Measurements from ENCODE around the gene TMEM232.

The TMEM232 gene

DNA sequence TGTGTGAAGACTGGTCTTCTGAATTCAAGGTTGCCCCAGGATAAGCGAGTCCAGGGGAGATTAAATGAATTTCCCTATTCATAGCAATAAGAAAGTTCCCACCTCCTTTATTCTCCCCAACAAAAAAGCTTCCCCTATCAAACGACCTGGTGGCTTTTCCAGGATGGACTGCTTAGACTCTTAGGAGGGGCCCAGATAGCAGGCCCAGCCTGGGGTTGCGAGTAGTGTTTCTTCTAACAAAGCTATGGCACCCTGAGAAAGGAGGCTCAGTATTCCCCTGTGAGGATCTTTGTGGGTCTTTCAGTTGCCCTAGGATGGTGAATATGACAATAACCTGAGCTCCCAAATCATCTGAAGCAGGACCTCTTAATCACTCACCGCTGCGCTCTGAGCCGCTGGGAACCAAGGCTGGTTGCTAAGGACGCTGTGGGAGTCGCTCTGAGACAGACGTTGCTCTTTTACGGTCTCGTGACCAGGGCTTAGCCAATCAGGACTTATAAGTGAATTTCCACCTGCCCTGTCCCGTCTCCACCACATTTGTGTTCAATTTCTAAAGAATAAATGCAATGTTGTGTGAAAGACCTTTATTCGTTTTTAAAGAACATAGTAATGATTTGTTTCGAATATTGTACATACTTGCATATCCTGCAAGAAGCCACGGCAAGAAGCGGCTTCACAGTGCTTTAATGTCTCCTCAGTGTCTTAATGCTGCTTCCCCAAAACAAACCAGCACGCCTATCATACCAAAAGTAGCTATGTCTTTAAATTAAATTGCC, at the start of gene TMEM232:
Gene TMEM232 (minus strand): TSS at position 423 of the 776 bp plus-strand sequence. CDS start 59,319 bp downstream, outside the sequence.
- no peaks in the 10 kb centered on the region for H3K27me3 ChIP-seq (ENCODE audit: control insufficient read depth, insufficient read depth, low read length)
- no peaks in the 10 kb centered on the region for H3K9me3 ChIP-seq (ENCODE audit: control insufficient read depth, low read depth, low read length)
- H3K4me3 ChIP-seq (ENCODE audit: low read length) = peak within 1 kb of the TSS; percentile 67
- no peaks in the 10 kb centered on the region for H3K36me3 ChIP-seq (ENCODE audit: control insufficient read depth, low read depth, low read length)
- H3K4me1 ChIP-seq (ENCODE audit: control insufficient read depth, low read depth, low read length) = no peaks in the 10 kb centered on the region
- no peak within 1 kb of the TSS for H3K9ac ChIP-seq (ENCODE audit: low read length)
- no peak within 1 kb of the TSS for H3K27ac ChIP-seq (ENCODE audit: low read length)

GRCh38 chr5:110770286-110770685, 43.8 kb upstream of the TMEM232 start:
- Histone ChIP-seq H3K9ac (ENCODE audit: low read length) (no peak overlapping the region), H3K36me3 (ENCODE audit: control insufficient read depth, low read depth, low read length) (no peaks in the 10 kb centered on the region), H3K27ac (ENCODE audit: low read length) (no peak overlapping the region), H3K4me1 (ENCODE audit: control insufficient read depth, low read depth, low read length) (no peaks in the 10 kb centered on the region), H3K9me3 (ENCODE audit: control insufficient read depth, low read depth, low read length) (no peaks in the 10 kb centered on the region), H3K27me3 (ENCODE audit: control insufficient read depth, insufficient read depth, low read length) (no peaks in the 10 kb centered on the region), H3K4me3 (ENCODE audit: low read length) (no peak overlapping the region)

- Histone ChIP-seq H3K27ac (ENCODE audit: low read length) (no peak overlapping the region), H3K9ac (ENCODE audit: low read length) (no peak overlapping the region), H3K4me3 (ENCODE audit: low read length) (no peak overlapping the region), H3K4me1 (ENCODE audit: control insufficient read depth, low read depth, low read length) (no peaks in the 10 kb centered on the region), H3K27me3 (ENCODE audit: control insufficient read depth, insufficient read depth, low read length) (no peaks in the 10 kb centered on the region), H3K9me3 (ENCODE audit: control insufficient read depth, low read depth, low read length) (no peaks in the 10 kb centered on the region), H3K36me3 (ENCODE audit: control insufficient read depth, low read depth, low read length) (no peaks in the 10 kb centered on the region)
Measured at GRCh38 chr5:110769000-110769681, 42.7 kb upstream of the TMEM232 start.

DNA sequence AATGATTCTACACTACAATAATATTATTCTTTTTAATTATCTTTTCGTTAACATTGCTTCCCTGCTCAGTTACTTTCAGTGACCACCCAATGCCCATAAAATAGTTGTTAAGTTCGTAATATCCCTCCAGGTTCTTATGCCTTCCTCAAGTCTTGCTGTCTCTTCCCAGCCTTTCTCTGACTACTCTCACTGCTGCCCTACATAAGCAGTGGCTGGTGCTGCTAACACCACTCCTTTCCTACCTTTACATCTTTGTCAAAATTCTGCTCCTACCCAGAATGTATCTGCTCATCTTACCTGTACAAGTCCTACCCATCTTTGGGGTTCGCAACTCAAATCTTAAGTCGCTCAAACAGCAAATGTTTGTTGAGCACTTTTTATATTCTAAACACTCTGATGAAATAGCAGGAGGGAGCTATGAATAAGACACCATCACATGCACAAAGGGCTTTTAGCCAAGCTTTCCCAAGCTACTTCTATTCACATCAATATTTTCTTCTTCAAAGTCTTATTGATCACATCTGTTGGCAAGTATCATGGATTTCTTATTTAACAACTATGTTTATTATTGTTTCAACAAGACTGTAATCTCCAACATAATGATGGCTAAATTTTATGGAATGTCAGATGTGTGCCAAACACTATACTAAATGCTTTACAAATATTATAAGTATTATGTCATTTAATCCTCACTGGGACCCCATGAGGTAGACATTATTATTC, 41.8 kb upstream of the TMEM232 start:
- Histone ChIP-seq H3K4me3 (ENCODE audit: low read length) (no peak overlapping the region), H3K27ac (ENCODE audit: low read length) (no peak overlapping the region), H3K9ac (ENCODE audit: low read length) (no peak overlapping the region), H3K9me3 (ENCODE audit: control insufficient read depth, low read depth, low read length) (no peaks in the 10 kb centered on the region), H3K27me3 (ENCODE audit: control insufficient read depth, insufficient read depth, low read length) (no peaks in the 10 kb centered on the region), H3K36me3 (ENCODE audit: control insufficient read depth, low read depth, low read length) (no peaks in the 10 kb centered on the region), H3K4me1 (ENCODE audit: control insufficient read depth, low read depth, low read length) (no peaks in the 10 kb centered on the region)

GRCh38 chr5:110760158-110760557, 33.7 kb upstream of the TMEM232 start:
- H3K9ac ChIP-seq (ENCODE audit: low read length) = no peak overlapping the region
- H3K36me3 ChIP-seq (ENCODE audit: control insufficient read depth, low read depth, low read length) = peaks cover 10% of the 10 kb centered on the region

DNA sequence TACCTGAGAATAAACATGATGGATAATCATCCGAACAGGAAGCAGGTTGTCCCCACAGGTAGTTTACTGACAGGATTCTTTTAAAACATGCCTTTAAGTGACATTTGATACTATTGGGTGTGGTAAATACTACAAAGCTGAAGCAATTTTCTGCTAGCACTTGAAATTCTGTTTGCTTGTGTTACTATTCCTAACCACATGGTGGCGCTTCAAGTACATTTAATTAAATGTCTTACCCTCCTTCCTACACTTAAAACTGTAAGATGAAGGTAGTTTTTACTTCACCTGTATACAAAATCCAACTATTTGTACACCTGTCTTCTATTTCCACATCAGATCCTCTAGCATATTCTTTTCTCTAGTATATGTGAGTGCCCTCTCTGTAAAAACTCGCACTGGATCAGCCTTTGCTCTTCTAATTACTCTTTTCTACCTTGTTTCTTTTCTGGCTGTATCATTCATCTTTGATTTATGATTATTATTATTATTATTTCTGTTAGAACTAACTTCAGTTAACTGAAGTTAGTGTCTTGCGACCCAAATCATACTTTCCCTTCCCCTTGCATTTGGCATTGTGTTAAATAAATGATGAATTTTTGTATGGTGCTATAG, 30.8 kb upstream of the TMEM232 start:
- Histone ChIP-seq H3K4me3 (ENCODE audit: low read length) (no peak overlapping the region), H3K36me3 (ENCODE audit: control insufficient read depth, low read depth, low read length) (peaks cover 17% of the 10 kb centered on the region), H3K9me3 (ENCODE audit: control insufficient read depth, low read depth, low read length) (no peaks in the 10 kb centered on the region), H3K27me3 (ENCODE audit: control insufficient read depth, insufficient read depth, low read length) (no peaks in the 10 kb centered on the region), H3K9ac (ENCODE audit: low read length) (no peak overlapping the region), H3K27ac (ENCODE audit: low read length) (no peak overlapping the region), H3K4me1 (ENCODE audit: control insufficient read depth, low read depth, low read length) (no peaks in the 10 kb centered on the region)

More at GRCh38 chr5:110760158-110760557, 33.7 kb upstream of the TMEM232 start:
- Histone ChIP-seq H3K9me3 (ENCODE audit: control insufficient read depth, low read depth, low read length) (no peaks in the 10 kb centered on the region), H3K27ac (ENCODE audit: low read length) (no peak overlapping the region), H3K27me3 (ENCODE audit: control insufficient read depth, insufficient read depth, low read length) (no peaks in the 10 kb centered on the region), H3K4me1 (ENCODE audit: control insufficient read depth, low read depth, low read length) (no peaks in the 10 kb centered on the region), H3K4me3 (ENCODE audit: low read length) (no peak overlapping the region)

DNA sequence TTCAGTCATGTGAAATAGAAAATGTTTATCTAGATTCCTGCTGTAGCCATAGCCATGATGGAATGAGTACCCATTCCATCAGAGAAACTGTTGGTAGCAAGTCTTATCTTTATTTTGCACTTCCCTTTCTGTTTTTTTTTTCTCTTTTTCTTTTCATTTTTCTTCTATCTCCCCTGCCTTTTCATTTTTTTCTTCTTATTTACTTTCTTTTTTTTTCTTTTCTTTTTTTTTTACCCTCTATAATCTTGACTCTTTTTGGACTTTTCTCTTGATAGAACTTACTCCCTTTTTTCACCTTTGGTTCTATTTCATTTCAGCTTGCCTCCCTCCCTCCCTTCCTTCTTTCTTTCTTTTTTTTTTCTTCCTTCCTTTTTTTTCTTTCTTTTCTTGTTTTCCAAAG, 27.7 kb upstream of the TMEM232 start:
- H3K36me3 ChIP-seq (ENCODE audit: control insufficient read depth, low read depth, low read length) = peaks cover 8% of the 10 kb centered on the region
- H3K27me3 ChIP-seq (ENCODE audit: control insufficient read depth, insufficient read depth, low read length) = no peaks in the 10 kb centered on the region
- no peaks in the 10 kb centered on the region for H3K4me1 ChIP-seq (ENCODE audit: control insufficient read depth, low read depth, low read length)
- H3K27ac ChIP-seq (ENCODE audit: low read length) = no peak overlapping the region
- no peak overlapping the region for H3K9ac ChIP-seq (ENCODE audit: low read length)
- no peaks in the 10 kb centered on the region for H3K9me3 ChIP-seq (ENCODE audit: control insufficient read depth, low read depth, low read length)
- no peak overlapping the region for H3K4me3 ChIP-seq (ENCODE audit: low read length)

- peaks cover 10% of the 10 kb centered on the region for H3K36me3 ChIP-seq (ENCODE audit: control insufficient read depth, low read depth, low read length)
- H3K27ac ChIP-seq (ENCODE audit: low read length) = no peak overlapping the region
- no peaks in the 10 kb centered on the region for H3K4me1 ChIP-seq (ENCODE audit: control insufficient read depth, low read depth, low read length)
Measured at GRCh38 chr5:110753600-110753999, 27.1 kb upstream of the TMEM232 start.

DNA sequence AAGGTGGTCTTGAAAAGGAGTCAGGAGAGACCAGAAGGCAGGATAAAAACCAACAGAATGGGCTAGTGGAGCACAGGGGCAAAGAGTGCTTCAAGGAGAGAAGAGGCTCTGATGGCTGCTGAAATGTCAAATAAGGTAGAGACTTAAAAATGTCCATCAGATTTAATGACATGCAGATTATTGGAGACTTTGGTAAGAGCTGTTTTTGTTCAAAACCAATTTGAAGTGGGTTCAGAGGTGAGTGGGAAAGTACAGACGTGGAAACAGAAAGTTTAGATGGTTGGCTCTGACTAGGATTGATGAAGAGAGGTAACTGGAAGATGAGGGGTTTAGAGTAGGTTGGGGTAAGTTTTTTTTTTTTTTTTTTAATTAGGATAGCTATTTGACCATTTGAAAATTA, 26.5 kb upstream of the TMEM232 start:
- H3K4me1 ChIP-seq (ENCODE audit: control insufficient read depth, low read depth, low read length) = no peaks in the 10 kb centered on the region
- H3K9me3 ChIP-seq (ENCODE audit: control insufficient read depth, low read depth, low read length) = no peaks in the 10 kb centered on the region
- H3K36me3 ChIP-seq (ENCODE audit: control insufficient read depth, low read depth, low read length) = peaks cover 10% of the 10 kb centered on the region
- H3K4me3 ChIP-seq (ENCODE audit: low read length) = no peak overlapping the region
- no peak overlapping the region for H3K9ac ChIP-seq (ENCODE audit: low read length)
- no peaks in the 10 kb centered on the region for H3K27me3 ChIP-seq (ENCODE audit: control insufficient read depth, insufficient read depth, low read length)
- H3K27ac ChIP-seq (ENCODE audit: low read length) = no peak overlapping the region

More at GRCh38 chr5:110753600-110753999, 27.1 kb upstream of the TMEM232 start:
- H3K9me3 ChIP-seq (ENCODE audit: control insufficient read depth, low read depth, low read length) = no peaks in the 10 kb centered on the region
- no peak overlapping the region for H3K4me3 ChIP-seq (ENCODE audit: low read length)
- no peaks in the 10 kb centered on the region for H3K27me3 ChIP-seq (ENCODE audit: control insufficient read depth, insufficient read depth, low read length)
- no peak overlapping the region for H3K9ac ChIP-seq (ENCODE audit: low read length)

GRCh38 chr5:110751902-110752762, 25.7 kb upstream of the TMEM232 start:
- H3K36me3 ChIP-seq (ENCODE audit: control insufficient read depth, low read depth, low read length) = peaks cover 10% of the 10 kb centered on the region
- H3K9ac ChIP-seq (ENCODE audit: low read length) = no peak overlapping the region
- H3K9me3 ChIP-seq (ENCODE audit: control insufficient read depth, low read depth, low read length) = no peaks in the 10 kb centered on the region
- no peak overlapping the region for H3K27ac ChIP-seq (ENCODE audit: low read length)
- no peaks in the 10 kb centered on the region for H3K4me1 ChIP-seq (ENCODE audit: control insufficient read depth, low read depth, low read length)
- H3K27me3 ChIP-seq (ENCODE audit: control insufficient read depth, insufficient read depth, low read length) = no peaks in the 10 kb centered on the region
- H3K4me3 ChIP-seq (ENCODE audit: low read length) = no peak overlapping the region

All from iPS-18a (cell line).